Measurements from ENCODE around the gene PLPP3. TPM values are rescaled to one million over a fixed set of nuclear protein-coding genes. Genes with fewer than 3 reads are reported as not detected.

The PLPP3 gene
- total and polyA plus RNA-seq, 2 of the 8 experiments (the other 6 are each of a cell fraction or from before 2014, with no cell fraction given) = 33.2 to 42.0 TPM

DNA sequence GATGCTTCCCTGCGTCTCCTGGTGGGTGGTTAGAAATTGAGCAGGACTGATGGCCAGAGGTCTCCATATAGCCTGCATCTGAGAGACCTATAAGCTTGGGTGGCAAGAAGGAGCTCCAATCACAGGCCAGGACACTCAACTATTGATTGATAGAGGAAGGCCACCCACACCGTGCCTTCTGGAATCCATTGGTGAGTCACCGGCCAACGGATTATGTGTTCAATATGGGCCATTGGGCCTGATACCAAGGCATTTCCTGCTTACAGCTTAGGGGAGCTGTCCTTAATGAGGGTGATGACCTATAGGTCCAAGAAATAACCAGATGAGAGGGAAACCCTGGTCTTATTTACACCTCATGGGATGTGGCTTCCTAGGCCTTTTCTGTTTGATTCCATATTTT lies 115.1 kb downstream of the PLPP3 start (continued):
- TF ChIP-seq CTCF (IDR thresholded peaks at IDR 0.05; ENCODE audit: control extremely low read depth in 1 of 3, insufficient read depth in 1 of 3, low read depth in 1 of 3, low read length in 3 of 3) = no peak
- no peak for TF ChIP-seq RXRA (IDR thresholded peaks at IDR 0.05; ENCODE audit: insufficient read depth, low read depth, low read length)
- no peak for TF ChIP-seq GTF2F1 (IDR thresholded peaks at IDR 0.05; ENCODE audit: borderline replicate concordance, low read depth, low read length)

Data from H1 (cell line).